GM20431 (cell line): ENCODE measurements around the gene DNMBP.
"Not testable (repeated sequence)": the region's sequence is repeated elsewhere in the genome, so short reads cannot be mapped to it uniquely, and the experiment has no call there.

ENCODE experiments used
- in situ Hi-C: fragments of 300-500 bp; cut with MseI, MboI; formaldehyde crosslinking; loops from one replicate; pipeline ENCODE4 v1.15.0; 2020; ENCODE audit warnings: low sequenced_read_pairs; ENCODE audit not compliant: unreplicated experiment

The DNMBP gene

GRCh38 chr10:99995713-99996112 is 14.0 kb downstream of the DNMBP start:
- in situ Hi-C loops = no loop called here

GRCh38 chr10:99995269-99995668 is 14.5 kb downstream of the DNMBP start:
- in situ Hi-C loops = no loop called here

- in situ Hi-C loops = no loop called here
Measured at GRCh38 chr10:99994801-99995200, 14.9 kb downstream of the DNMBP start.

GRCh38 chr10:99993701-99994689 is 15.8 kb downstream of the DNMBP start:
- in situ Hi-C loops = no loop called here

GRCh38 chr10:99985637-99986036 is 24.1 kb downstream of the DNMBP start:
- in situ Hi-C loops = not testable (repeated sequence)

GRCh38 chr10:99984211-99985034 is 25.3 kb downstream of the DNMBP start:
- in situ Hi-C loops = no loop called here

GRCh38 chr10:99983280-99983988 is 26.3 kb downstream of the DNMBP start:
- in situ Hi-C loops = no loop called here

- in situ Hi-C loops = no loop called here
Measured at GRCh38 chr10:99982728-99983127, 27.0 kb downstream of the DNMBP start.

- in situ Hi-C loops = no loop called here
Measured at GRCh38 chr10:99981581-99982199, 28.1 kb downstream of the DNMBP start.

GRCh38 chr10:99979066-99979685 is 30.6 kb downstream of the DNMBP start:
- in situ Hi-C loops = no loop called here

GRCh38 chr10:99977916-99978315 is 31.8 kb downstream of the DNMBP start:
- in situ Hi-C loops = no loop called here

- in situ Hi-C loops = no loop called here
Measured at GRCh38 chr10:99976886-99977665, 32.7 kb downstream of the DNMBP start.

- in situ Hi-C loops = no loop called here
Measured at GRCh38 chr10:99975942-99976809, 33.6 kb downstream of the DNMBP start.

GRCh38 chr10:99975106-99975829 is 34.5 kb downstream of the DNMBP start:
- in situ Hi-C loops = no loop called here

- in situ Hi-C loops = no loop called here
Measured at GRCh38 chr10:99973190-99973589, 36.6 kb downstream of the DNMBP start.

GRCh38 chr10:99967961-99968360 is 41.8 kb downstream of the DNMBP start:
- in situ Hi-C loops = no loop called here

GRCh38 chr10:99966306-99966705 is 43.4 kb downstream of the DNMBP start:
- in situ Hi-C loops = no loop called here
